ENCODE results near the gene CARS2. TPM values are rescaled to one million over a fixed set of nuclear protein-coding genes. Genes with fewer than 3 reads are reported as not detected.

The CARS2 gene
- total and polyA plus RNA-seq, 3 donors from 2014 or later: 60.4 to 116 (median 100) TPM

GRCh38 chr13:110605132-110605531, 100.8 kb downstream of the CARS2 start:
- Histone ChIP-seq H3K9me3 (no peaks in the 10 kb centered on the region), H3K4me1 (peaks cover 19% of the 10 kb centered on the region), H3K4me3 (no peak overlapping the region), H3K27ac (no peak overlapping the region), H3K36me3 (ENCODE audit: low read depth, missing control alignments) (no peaks in the 10 kb centered on the region), H3K27me3 (no peaks in the 10 kb centered on the region)
- TF ChIP-seq POLR2A (IDR thresholded peaks at IDR 0.05) (no peak), CTCF (IDR thresholded peaks at IDR 0.05) (no peak)
- no peak for DNase-seq
- intact Hi-C loops (cut with DNase I; ENCODE audit: low total_unique reads): no loop called here
- WGBS, 2 donors: 93 to 94% methylated on average over 6 of the region's 6 CpGs

- no peaks in the 10 kb centered on the region for H3K36me3 ChIP-seq (ENCODE audit: low read depth, missing control alignments)
- TF ChIP-seq POLR2A (IDR thresholded peaks at IDR 0.05) (no peak), CTCF (IDR thresholded peaks at IDR 0.05) (no peak)
- 74 to 76% methylated on average over 4 of the region's 4 CpGs for WGBS, 2 donors
- DNase-seq: no peak
- intact Hi-C loops (cut with DNase I; ENCODE audit: low total_unique reads): no loop called here
- H3K27me3 ChIP-seq: no peaks in the 10 kb centered on the region
- H3K4me1 ChIP-seq: peaks cover 17% of the 10 kb centered on the region
- no peak overlapping the region for H3K4me3 ChIP-seq
- no peaks in the 10 kb centered on the region for H3K9me3 ChIP-seq
- H3K27ac ChIP-seq: peak overlapping the region in 1 of 2 donors; percentile 79
Observed at GRCh38 chr13:110600980-110601379, 104.9 kb downstream of the CARS2 start.

- no peaks in the 10 kb centered on the region for H3K9me3 ChIP-seq
- H3K27me3 ChIP-seq: no peaks in the 10 kb centered on the region
- DNase-seq: no peak
- no peaks in the 10 kb centered on the region for H3K36me3 ChIP-seq (ENCODE audit: low read depth, missing control alignments)
- no peak overlapping the region for H3K4me3 ChIP-seq
- intact Hi-C loops (cut with DNase I; ENCODE audit: low total_unique reads): no loop called here
- 88 to 89% methylated on average over 10 of the region's 10 CpGs for WGBS, 2 donors
- no peak for TF ChIP-seq CTCF (IDR thresholded peaks at IDR 0.05)
- no peak for TF ChIP-seq POLR2A (IDR thresholded peaks at IDR 0.05)
- no peak overlapping the region for H3K27ac ChIP-seq
- H3K4me1 ChIP-seq: peaks cover 17% of the 10 kb centered on the region
Observed at GRCh38 chr13:110600261-110600819, 105.6 kb downstream of the CARS2 start.

- Histone ChIP-seq H3K4me3 (no peak overlapping the region), H3K4me1 (peaks cover 12% of the 10 kb centered on the region), H3K36me3 (ENCODE audit: low read depth, missing control alignments) (no peaks in the 10 kb centered on the region), H3K27ac (no peak overlapping the region), H3K27me3 (no peaks in the 10 kb centered on the region), H3K9me3 (no peaks in the 10 kb centered on the region)
- DNase-seq: no peak
- 58 to 65% methylated on average over 16 of the region's 16 CpGs for WGBS, 2 donors
- intact Hi-C loops (cut with DNase I; ENCODE audit: low total_unique reads): loop anchor here (10.0 kb wide), 2 partner anchors 218 to 448 kb away; no protein-coding TSS in a partner anchor
- TF ChIP-seq CTCF (IDR thresholded peaks at IDR 0.05) (no peak), POLR2A (IDR thresholded peaks at IDR 0.05) (no peak)
Observed at GRCh38 chr13:110597041-110597689, 108.8 kb downstream of the CARS2 start.

Data from testis (tissue), 3 donors.